SKM-1 (cell line): ENCODE measurements around the gene DDC.

Experiments
- DNase-seq: peaks from one replicate; lab custom pipeline; 2025; ENCODE audit not compliant: unreplicated experiment; lab: John Stamatoyannopoulos, UW

Gene DDC, protein sequence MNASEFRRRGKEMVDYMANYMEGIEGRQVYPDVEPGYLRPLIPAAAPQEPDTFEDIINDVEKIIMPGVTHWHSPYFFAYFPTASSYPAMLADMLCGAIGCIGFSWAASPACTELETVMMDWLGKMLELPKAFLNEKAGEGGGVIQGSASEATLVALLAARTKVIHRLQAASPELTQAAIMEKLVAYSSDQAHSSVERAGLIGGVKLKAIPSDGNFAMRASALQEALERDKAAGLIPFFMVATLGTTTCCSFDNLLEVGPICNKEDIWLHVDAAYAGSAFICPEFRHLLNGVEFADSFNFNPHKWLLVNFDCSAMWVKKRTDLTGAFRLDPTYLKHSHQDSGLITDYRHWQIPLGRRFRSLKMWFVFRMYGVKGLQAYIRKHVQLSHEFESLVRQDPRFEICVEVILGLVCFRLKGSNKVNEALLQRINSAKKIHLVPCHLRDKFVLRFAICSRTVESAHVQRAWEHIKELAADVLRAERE

DNA sequence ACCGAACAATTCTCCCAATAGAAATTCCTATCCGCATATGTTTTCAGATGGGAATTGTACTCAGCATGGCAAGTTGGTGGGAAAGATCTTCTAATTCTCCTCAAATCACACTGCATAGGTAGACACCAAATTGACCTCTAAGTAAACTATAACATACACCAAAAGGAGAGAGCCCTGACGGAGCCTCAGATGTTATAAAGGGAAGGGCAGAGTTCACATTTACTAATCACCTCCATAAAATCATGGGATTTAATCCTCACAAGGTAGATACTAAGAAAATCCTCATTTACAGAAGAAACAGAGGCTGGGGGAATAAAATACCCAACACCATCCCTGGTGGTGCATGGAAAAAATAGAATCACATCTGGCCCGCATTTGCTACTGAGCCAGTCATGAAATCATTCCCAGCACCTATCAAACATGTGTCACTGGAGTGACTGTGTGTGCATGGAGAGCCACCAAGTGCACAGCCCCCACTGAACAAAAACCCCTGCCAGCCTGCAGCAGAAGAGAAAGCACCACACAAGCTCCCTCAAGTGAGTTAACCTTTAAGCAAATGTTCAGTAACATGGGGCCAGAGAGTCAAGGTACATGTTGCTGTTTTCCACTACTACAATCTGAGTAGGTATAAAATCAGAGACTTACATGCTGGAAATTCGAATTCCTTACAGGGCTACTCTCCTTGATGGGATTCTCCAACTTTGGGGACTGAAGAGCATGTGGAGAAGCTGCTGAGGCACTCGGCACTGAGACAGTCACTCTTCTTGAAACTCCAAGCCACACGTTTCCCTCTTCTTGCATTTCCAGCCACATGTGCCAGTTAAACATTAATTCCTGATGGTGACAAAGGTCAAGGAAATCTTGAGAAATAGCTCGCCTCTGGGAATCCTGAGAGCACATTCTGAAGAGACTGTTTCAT, at the start of gene DDC:
Gene DDC (minus strand): TSS at position 766 of the 919 bp plus-strand sequence. CDS start 21,320 bp downstream, outside the sequence.
- DNase-seq = no peak

DNA sequence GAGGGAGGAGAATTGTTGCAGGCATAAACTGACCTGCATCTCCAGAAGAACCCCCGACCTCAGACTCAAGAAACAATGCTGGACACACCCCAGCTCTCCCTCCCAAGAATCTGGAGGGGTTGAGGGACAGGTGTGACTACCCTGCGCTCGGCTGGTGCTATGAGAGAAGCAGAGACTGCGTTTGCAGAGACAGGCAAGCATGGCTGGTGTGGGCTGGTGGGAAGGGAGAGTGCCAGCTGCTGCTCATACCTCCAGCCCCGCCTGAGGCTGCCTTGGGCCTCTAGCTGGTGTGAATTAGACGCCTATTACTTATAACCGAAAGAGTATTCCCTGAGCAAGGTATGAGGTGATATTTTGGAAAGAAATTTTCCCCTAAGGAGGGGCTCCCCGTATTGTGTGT, 48.3 kb upstream of the DDC start:
- no peak for DNase-seq

DNA sequence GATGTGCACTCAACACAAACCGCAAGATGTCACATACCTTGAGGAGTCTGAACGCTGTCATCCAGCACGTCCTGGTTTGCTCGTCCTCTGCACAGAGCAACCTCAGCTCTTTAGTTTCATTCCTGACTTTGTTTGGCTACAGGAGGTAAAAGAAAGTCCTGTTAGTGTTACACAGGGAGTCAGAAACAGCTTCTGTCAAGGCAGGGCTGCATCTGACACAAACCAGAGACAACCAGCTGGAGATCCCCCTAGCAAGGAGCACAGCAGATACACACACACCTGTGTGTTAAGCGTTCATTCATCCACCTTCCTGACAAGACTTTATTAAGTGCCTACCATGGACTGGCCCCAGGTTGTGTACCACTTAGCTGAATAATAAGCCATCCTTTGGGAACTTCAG, 47.5 kb upstream of the DDC start:
- DNase-seq = no peak

DNA sequence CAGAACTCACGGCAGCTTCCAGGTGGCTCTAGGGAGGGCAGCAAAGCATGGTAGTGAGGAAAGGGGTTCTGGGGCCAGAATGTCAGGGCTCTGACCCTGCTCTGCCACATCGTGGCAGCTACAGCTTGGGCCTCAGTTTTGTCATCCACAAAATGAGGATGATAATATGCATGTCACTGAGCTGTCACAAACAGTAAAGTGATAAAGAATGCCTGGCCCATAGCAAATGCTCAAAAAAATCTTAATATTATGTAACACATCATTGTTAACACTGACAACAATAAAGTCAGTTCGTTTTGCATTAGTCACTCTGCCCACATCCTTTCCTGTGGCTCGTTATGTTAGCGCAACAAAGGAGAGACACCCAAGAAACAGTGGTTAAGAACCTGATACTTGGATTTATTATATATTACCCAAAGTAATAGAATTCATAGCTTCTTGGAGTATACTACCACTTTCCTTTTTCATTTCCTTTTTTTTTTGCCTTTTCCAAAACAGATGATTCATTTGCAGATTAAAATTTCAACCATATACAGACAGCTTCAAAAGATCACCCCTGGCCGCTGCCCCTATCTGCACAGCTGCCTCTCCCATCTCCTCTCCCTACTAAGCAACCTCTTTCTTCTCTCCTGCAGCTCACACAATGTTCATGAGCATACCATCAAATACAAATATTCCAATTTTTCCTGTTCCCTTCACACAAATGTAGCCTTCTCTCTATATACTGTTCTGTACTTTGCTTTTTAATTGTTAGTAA, 45.5 kb upstream of the DDC start:
- DNase-seq = no peak

DNA sequence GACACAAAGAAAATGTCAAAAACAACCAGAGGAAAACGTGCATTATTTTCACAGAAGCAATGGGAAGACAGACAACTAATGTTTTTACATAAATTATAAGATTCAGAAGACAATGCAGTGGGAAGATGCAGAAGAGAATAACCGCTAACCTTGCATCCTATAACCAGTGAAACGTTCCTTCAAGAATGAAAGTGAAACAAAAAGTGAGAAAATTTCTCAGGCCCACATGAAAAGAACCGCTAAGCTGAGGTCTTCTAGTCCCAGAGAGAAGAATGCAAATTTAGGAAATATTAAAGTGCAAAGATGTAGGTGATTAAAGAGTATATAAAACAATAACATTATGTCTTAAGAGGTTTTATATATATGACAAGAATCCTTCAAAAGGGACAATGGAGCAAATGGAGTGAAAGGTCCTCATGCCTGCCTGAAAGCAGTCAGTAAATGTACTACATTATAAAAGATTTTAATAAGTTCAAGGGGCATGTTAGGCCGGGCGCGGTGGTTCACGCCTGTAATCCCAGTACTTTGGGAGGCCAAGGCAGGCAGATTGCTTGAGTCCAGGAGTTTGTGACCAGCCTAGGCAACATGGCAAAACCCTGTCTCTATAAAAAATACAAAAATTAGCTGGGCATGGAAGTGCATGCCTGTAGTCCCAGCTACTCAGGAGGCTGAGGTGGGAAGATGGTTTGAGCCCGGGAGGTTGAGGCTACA, 43.1 kb upstream of the DDC start:
- no peak for DNase-seq

DNA sequence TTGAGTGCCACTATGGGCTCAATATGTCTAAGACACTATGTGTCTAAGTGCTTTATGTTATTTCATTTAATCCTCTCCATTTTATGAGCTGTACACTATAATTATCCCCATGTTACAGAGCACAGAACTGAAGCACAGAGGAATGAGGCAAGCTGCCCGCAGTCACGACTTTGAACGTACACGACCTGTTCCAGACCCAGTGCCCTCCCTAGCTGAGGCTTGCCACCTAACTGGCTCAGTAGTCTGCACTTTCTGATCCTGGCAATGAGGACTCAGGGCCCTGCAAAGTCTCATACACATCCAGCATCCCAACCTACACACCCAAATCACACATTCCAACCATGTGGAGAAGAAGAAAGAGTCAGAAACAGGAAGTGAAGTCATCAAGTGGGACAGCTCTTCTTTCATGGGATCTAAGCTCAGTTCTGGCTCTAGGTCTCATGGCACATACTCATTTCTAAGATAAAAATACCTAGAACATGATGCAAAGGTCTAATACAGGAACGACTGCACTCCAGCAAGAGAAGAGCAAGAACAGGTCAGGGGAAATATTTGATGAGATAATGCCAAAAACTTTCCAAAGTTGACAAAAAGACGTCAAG, 42.4 kb upstream of the DDC start:
- no peak for DNase-seq

DNA sequence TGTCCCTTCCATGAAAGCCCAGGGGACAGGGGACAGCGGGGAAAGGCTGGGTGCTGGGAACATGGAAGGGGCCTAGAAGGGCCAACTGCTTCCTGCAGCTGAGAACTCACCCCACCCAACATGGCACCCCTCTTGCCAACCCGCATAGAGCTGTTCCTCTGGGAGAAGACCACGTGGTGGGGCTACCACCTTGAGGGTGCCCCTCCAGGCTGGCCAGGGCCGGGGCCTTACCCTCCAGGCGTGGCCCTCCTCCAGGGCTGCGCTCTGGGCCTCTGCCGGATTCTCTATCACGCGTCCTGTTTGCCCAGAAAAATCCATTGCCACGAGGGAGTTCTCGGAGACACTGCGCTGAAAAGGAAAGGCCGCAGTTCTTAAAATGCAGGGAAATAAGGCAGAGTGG, 39.9 kb upstream of the DDC start:
- DNase-seq = no peak

DNA sequence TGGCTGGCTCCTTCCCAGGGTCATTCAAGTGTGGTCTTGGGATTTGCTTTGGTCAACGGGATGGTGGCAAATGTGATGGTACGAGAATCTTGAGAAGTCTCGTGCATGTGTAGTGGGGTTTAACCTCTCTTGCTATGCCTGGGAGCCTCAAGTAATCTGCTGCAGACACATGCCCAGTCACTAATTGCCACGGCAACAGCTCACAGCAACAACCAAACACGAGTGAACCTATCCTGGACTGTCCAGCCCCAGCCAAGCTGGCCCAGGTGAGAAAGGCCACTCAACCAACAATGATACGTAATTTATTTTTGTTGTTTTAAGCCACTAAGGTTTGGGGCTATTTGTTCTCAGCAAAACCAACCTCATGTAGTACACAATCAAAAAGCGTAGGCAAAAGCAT, 38.1 kb upstream of the DDC start:
- DNase-seq = no peak

DNA sequence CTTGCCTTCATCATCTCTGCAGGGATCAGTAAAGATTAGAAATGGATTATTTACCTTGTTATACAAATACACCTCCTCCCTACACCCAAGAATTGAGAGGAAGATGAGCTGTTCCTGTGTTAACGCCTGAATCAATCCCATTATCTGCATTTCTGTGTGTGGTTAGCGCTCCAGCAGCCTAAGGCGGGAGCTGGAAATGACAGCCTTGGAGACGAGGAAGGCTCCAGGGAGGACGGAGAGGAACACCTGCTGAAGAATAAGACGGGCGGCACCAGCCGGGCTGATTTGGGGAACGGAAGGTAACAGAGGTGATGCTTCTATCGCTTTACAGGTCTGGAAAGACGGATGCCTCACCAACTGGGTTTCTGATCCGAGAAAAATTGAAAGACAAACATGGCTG, 34.2 kb upstream of the DDC start:
- DNase-seq = no peak

DNA sequence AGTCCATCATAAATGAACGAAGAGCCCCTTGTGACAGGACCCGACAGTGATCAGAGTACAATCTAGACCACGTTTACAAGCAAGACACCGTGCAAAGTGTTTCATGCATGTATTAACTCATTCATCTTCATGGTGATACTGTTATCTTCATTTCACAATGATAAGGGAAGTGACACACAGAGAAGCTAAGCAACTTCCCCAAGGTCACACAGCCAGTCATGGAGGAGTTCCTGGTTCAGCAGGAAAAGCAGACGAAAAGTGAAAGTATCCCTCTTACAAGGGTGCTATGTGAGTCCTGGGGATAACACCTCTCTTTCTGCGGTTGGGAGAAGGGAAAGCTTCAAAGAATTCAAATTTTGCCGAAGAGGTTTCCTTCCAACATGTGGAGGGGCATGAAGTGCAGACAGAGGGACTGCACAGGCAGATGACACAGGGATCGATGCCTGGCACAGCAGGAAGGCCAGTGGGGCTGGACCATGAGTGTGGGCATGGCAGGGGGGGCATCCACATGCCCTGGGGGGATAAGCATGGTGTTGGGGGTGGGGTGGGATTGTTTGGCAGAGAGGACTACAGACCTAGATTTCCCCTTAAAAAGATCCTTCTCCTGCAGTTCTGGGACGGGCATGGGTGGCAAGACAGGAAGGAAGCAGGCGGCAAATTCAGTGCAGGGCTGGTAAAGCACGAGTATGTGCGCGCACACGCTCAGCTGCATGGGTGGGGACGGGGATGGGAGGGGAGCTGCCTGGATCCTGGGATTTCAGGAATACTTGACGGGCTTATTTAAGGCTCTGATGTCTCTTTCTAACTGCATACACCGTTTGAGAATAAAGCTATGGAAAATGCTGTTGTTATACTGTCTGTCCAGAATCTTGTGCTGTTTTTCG, 33.5 kb upstream of the DDC start:
- DNase-seq = no peak

DNA sequence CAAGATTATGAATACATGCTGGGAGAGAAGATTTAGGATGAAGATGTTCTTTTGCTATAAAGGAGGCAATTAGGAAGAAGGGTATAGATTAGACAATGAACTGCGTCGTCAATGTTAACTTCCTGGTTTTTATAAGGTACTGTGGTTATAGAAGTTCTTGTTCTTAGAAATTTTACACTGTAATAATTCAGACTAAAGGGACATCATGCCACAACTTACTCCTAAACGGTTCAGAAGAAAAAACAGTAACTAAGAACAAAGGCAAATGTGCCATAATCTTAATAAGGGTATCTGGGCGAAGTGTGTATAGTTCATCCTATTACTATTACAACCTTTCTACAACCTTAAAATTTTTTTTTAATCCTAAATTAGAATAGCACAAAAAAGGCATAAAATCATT, 31.3 kb upstream of the DDC start:
- DNase-seq = no peak

DNA sequence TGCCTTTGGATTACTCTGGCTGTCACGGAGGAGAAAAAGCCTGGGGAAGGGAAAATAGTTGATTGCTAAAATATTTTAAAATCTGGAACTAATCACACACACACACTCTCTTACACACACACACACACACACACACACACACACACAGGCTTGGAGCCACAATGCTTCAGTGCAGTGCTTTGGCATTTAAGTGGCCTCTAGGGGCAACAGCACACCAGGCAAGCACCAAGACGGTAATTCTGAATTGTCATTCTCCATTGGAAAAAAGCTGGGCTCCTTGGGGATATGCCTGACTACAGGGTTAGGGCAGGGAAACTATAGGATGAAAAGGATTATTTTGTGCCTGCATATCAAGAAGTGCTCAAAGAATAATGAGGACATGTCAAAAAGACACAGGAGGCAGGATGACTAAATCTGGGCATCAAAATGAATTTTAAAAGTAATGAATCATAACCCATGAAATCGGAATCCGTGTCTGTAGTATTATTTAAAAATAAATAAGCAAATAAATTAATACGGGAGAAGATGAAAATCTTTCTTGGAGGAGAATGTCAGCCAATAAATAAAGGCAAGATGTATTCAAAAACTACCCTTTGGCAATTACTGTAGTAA, 30.4 kb upstream of the DDC start:
- no peak for DNase-seq

DNA sequence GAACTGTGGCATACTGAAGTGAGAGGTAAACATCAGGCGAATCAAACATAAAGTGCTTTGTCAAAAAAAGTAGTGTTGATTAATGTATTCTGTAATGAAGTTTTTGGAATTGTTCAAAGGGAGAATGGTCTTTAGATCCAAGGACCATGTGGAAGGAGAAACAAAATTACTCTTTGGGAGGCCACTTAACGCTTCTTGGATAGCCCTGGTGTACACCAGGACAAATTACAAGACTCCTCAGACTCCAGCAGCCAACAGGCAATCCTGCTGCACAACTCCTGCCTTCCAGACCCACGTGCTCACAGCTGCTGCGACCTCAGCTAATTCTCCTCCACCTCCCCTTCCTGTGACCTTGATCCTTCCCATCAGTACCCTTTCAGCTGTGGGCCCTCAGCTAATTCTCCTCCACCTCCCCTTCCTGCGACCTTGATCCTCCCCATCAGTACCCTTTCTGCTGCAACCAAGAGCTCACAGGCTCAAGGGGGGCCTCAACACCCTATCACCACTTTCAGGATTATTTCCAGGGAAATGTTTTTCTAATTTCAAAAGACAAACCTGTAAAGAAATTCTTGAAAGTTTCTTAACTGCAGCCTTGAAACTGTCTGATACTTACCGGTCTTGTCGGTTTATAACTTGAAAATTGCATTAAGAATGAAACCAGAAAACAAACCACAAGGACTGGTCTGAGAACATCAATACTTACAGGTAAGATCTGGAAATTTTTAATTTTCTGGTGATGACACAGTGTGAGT, 29.7 kb upstream of the DDC start:
- no peak for DNase-seq

DNA sequence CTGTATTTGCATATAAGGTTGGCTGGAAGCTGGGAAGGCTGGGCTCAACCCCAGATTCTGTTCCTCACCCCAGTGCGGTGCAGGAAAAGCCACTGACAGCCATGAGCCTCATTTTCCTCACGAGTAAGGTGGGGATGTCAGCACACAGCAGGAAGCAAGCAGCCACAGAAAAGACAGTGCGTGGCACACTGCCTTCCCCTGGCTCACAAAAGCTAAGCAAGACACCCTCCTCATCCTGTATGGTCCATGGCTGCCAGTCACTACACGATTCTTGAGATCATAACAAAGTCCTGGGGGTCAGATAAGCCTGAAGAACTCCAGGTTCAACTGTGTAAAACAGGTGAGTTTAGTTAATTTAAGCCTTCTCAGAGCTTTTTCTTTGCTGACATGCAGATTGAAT, 28.9 kb upstream of the DDC start:
- no peak for DNase-seq

DNA sequence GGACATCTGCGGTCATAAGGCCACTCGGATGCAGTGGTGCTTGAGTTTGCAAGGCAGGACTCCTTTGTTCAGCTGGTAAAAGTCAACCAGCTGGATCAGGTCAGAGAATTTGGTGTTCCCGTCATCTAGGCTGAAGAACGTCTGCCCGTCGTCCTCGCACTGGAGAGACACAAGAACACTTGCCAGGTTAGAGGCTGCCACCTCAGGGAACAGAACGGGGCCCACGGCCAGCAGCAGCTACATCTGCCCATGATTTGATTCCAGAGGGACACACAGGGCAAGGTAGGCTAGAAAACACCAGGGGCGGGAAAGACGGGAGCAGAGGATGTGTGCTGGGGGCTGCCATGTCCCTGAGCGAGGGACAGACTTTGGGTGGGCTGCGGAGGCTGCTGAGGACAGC, 27.7 kb upstream of the DDC start:
- no peak for DNase-seq

DNA sequence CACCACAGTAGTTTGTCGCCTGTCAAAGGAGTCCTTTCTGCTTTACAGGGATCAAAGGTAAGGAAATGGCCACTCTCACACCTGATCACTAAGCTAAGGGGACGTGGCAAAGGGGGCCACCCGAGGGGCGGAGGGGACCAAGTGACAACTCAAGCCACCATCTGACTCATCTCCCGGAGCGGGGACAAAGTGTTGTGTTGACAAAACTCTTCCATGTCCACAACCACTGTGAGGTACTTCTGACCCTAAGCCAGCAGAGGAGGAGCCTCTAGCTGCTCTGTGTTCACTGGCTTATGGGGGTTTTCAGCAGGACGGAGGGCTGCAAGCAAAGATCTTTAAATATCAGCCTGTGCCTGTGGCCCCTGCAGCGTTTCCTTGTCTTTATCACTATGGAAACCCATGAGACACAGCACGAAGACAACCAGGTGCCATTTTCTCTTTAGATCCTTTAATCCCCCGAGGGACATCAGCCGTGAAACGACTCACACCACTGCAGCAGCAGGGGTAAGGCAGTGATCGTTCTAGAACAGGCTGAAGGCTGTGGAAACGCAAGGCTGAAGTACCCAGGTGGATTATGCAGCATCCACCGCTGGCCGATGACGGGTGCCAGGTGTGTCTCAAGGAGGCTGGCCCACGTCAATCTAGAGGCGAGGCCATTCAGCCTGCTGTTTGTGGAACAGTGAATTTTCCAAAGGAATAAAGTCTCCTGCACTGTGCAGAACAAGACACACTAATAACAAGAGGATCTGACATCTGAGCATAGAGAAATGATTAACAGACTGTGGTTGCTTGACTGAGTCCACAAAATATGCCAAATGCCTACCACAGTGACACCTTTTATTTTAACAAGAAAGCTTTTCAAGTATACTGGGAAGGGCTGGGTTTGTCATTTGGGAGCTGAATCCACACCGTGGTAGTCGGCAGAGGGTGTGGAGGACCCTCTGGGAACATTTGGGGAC, 26.6 kb upstream of the DDC start:
- no peak for DNase-seq

DNA sequence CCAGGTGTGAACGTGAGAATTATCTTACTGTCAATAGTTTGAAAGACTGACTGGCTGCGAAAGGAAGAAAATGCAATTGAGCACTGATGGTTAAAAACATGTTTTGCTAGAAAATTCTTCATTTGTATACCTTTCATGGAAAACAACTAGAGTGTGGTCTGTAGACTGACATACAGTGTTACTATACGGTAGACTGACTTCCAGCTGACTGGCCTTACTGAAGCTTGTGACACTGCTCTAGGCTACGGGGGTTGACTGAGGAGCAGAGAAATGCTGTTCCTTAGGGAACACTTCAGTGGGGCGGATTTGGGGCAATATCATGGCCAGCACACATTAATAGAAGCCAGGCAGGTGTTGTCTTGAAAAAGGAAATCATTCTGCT, 25.9 kb upstream of the DDC start:
- DNase-seq = no peak
